ENCODE measurements around the gene EXOC6B. TPM values are rescaled to one million over a fixed set of nuclear protein-coding genes. Genes with fewer than 3 reads are reported as not detected.
A peak's percentile ranks its signal among the peaks of the same experiment; 100 is the strongest.

Gene EXOC6B
- polyA plus RNA-seq, 1 donor, result 11.5 TPM

DNA sequence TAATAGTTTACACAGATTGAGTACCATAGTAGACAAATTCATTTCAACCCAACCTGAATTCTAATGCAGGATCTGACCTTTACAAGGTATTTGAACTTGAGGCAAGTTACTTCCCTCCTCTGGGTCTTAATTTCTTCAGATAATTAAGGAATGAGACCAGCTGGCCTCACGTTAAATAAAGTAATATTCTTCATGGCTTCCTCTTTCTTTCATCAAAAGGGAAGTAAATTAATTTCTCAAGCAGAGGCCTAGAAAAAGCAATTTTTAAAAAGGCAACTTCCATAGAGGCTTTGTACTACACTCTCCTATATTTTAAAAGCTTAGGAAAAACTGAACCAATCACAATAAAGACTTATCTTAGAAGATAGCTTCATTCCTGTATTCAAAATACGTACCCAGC is 109.2 kb downstream of the EXOC6B start:
- Histone ChIP-seq H3K27me3 (ENCODE audit: control insufficient read depth, insufficient read depth, low read length) (no peaks in the 10 kb centered on the region), H3K9me3 (ENCODE audit: control insufficient read depth, low read depth, low read length) (no peaks in the 10 kb centered on the region), H3K4me3 (ENCODE audit: low read length) (no peak overlapping the region), H3K27ac (ENCODE audit: low read length) (no peak overlapping the region), H3K4me1 (ENCODE audit: control insufficient read depth, insufficient read depth, low read length) (no peaks in the 10 kb centered on the region), H3K36me3 (ENCODE audit: control insufficient read depth, insufficient read depth, low read length) (no peaks in the 10 kb centered on the region)
- WGBS (ENCODE audit: insufficient coverage, low lambda C conversion rate), result no CpG with 5 or more reads among the region's 2 CpGs
- DNase-seq, result no peak

DNA sequence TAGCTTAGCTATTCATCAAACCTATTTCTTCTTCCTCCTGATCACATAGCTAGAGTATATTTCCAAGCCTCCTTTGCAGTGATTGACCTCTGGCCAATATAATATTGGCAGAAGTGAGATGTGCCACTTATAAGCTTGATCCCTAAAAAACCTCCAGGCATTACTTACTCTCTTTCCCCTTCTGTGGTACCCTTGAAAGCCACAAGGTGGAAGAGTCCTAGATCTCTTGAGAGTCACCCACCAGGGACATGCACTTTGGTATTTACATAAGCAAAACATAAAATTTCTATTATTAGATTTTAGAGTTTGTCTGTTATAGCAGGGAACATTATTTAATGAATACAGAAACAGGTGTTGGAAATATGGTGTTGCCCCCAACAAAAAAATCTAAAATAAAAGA is 112.0 kb downstream of the EXOC6B start:
- no peak overlapping the region for H3K4me3 ChIP-seq (ENCODE audit: low read length)
- no peak for DNase-seq
- no peaks in the 10 kb centered on the region for H3K4me1 ChIP-seq (ENCODE audit: control insufficient read depth, insufficient read depth, low read length)
- H3K9me3 ChIP-seq (ENCODE audit: control insufficient read depth, low read depth, low read length), result no peaks in the 10 kb centered on the region
- no peak overlapping the region for H3K27ac ChIP-seq (ENCODE audit: low read length)
- H3K36me3 ChIP-seq (ENCODE audit: control insufficient read depth, insufficient read depth, low read length), result no peaks in the 10 kb centered on the region
- no peaks in the 10 kb centered on the region for H3K27me3 ChIP-seq (ENCODE audit: control insufficient read depth, insufficient read depth, low read length)

DNA sequence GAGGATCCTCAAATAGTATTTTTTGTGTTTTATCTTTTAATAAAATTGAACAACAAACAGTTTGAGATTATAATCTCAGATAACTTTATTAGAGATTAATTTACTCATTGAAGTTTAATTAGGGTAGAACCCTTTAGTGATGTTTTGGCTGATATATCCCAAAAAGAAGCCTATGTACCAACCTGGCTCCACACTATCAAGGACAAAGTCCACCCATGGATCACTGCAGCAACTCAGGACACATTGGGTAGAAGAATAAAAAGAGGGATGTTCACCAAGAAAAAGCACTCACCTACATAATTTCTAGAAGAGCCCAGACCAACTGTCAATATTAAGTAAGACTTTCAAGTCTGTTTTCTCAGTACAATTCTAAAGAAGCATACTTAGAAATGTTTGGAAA is 112.9 kb downstream of the EXOC6B start:
- Histone ChIP-seq H3K36me3 (ENCODE audit: control insufficient read depth, insufficient read depth, low read length) (no peaks in the 10 kb centered on the region), H3K4me3 (ENCODE audit: low read length) (no peak overlapping the region), H3K27ac (ENCODE audit: low read length) (no peak overlapping the region), H3K4me1 (ENCODE audit: control insufficient read depth, insufficient read depth, low read length) (no peaks in the 10 kb centered on the region), H3K27me3 (ENCODE audit: control insufficient read depth, insufficient read depth, low read length) (no peaks in the 10 kb centered on the region), H3K9me3 (ENCODE audit: control insufficient read depth, low read depth, low read length) (no peaks in the 10 kb centered on the region)
- no peak for DNase-seq

DNA sequence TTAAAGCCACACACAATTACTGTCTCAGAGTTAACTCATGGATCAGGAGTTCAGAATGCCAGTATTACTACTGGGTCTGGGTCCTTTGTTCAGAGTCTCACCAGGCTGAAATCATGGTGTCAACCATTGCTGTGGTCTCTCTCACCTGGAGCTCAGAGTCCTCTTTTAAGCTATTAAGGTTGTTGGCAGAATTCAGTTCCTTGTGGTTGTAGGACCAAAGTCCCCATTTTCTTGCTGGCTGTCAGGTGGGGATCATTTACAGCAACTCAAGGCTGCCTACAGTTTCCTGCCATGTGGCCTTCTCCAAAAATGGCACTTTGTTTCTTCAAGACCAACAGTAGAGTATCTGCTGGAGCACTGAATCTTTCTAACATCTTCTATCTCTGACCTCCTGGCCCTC is 113.5 kb downstream of the EXOC6B start:
- Histone ChIP-seq H3K27ac (ENCODE audit: low read length) (no peak overlapping the region), H3K36me3 (ENCODE audit: control insufficient read depth, insufficient read depth, low read length) (no peaks in the 10 kb centered on the region), H3K4me3 (ENCODE audit: low read length) (no peak overlapping the region), H3K27me3 (ENCODE audit: control insufficient read depth, insufficient read depth, low read length) (no peaks in the 10 kb centered on the region), H3K9me3 (ENCODE audit: control insufficient read depth, low read depth, low read length) (no peaks in the 10 kb centered on the region), H3K4me1 (ENCODE audit: control insufficient read depth, insufficient read depth, low read length) (no peaks in the 10 kb centered on the region)
- DNase-seq, result peak; percentile 35 to 63

DNA sequence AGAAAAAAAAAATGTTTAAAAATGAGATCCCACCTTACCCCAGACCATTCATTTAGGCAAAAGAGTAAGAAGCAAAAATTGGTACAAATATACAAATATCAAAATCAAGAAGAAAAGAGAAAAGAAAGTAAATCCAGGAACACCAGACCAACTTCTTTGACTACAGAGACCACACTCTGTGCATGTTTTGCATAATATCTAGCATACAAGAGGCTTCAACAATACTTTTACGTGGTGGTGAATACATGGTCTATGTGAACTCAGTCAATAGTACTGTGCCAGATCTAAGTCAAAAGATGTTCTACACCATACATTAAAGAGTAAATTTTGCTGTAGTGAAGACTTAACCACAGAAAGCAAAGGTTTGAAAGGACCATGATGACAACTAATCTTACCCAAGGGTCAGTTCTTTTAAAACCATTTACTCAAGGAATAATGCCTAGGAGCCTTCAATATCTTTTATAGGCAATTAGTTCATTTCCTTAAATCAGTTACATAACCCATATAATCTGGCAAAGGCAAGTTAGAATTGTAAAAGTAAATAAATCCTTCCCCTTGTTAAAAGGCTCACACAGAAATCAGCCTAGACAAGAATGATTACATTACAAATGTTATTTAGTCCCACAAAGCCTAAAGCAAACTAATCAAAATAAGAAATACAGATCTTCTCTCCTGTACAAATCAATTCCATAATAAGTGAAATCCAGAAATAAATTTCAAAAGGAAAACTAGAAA is 115.2 kb downstream of the EXOC6B start:
- Histone ChIP-seq H3K4me3 (ENCODE audit: low read length) (no peak overlapping the region), H3K27ac (ENCODE audit: low read length) (no peak overlapping the region), H3K27me3 (ENCODE audit: control insufficient read depth, insufficient read depth, low read length) (no peaks in the 10 kb centered on the region), H3K36me3 (ENCODE audit: control insufficient read depth, insufficient read depth, low read length) (no peaks in the 10 kb centered on the region), H3K9me3 (ENCODE audit: control insufficient read depth, low read depth, low read length) (no peaks in the 10 kb centered on the region), H3K4me1 (ENCODE audit: control insufficient read depth, insufficient read depth, low read length) (no peaks in the 10 kb centered on the region)
- WGBS (ENCODE audit: insufficient coverage, low lambda C conversion rate), result 80% methylated on average over 1 of the region's 1 CpG
- DNase-seq, result no peak

DNA sequence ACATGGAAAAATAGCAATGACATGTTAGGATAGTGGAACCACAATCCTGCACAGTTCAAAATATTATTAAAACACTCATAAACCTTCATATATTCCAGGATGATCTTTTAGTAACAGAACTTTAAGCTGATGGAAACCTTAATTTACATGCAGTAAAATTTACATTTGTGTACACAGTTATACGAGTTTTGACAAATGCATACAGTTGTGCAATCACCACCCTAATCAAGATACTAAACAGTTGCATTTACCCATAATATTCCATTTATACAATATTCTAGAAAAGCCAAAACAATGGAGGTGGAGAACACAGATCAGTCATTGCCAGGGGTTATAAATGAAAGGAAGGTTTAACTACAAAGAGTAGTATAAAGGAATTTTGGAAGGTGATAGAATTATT is 117.6 kb downstream of the EXOC6B start:
- no peak overlapping the region for H3K4me3 ChIP-seq (ENCODE audit: low read length)
- no peak overlapping the region for H3K27ac ChIP-seq (ENCODE audit: low read length)
- 86% methylated on average over 1 of the region's 1 CpG for WGBS (ENCODE audit: insufficient coverage, low lambda C conversion rate)
- no peaks in the 10 kb centered on the region for H3K9me3 ChIP-seq (ENCODE audit: control insufficient read depth, low read depth, low read length)
- H3K4me1 ChIP-seq (ENCODE audit: control insufficient read depth, insufficient read depth, low read length), result no peaks in the 10 kb centered on the region
- DNase-seq, result no peak
- no peaks in the 10 kb centered on the region for H3K36me3 ChIP-seq (ENCODE audit: control insufficient read depth, insufficient read depth, low read length)
- H3K27me3 ChIP-seq (ENCODE audit: control insufficient read depth, insufficient read depth, low read length), result no peaks in the 10 kb centered on the region

DNA sequence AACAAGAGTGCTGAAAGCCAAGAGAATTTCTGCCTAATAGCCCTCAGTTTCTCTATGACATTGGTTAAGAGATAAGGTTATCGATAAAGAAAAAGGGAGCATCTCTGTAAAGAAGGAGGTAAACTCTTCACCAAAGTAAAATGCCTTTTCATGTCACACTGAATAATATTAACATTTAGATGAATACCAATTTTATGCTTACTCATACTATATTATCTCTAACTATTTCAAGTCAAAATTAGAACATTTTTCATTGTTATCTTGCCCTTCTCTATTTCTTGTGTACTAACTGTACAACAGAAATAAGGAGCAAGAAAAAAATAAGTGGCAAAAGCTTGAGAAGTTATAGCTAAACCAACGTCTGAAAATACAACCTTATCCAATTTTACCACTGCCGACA is 127.5 kb downstream of the EXOC6B start:
- H3K36me3 ChIP-seq (ENCODE audit: control insufficient read depth, insufficient read depth, low read length), result no peaks in the 10 kb centered on the region
- no peaks in the 10 kb centered on the region for H3K27me3 ChIP-seq (ENCODE audit: control insufficient read depth, insufficient read depth, low read length)
- 86% methylated on average over 2 of the region's 3 CpGs for WGBS (ENCODE audit: insufficient coverage, low lambda C conversion rate)
- peaks cover 9% of the 10 kb centered on the region for H3K4me1 ChIP-seq (ENCODE audit: control insufficient read depth, insufficient read depth, low read length)
- no peaks in the 10 kb centered on the region for H3K9me3 ChIP-seq (ENCODE audit: control insufficient read depth, low read depth, low read length)
- no peak overlapping the region for H3K4me3 ChIP-seq (ENCODE audit: low read length)
- no peak overlapping the region for H3K27ac ChIP-seq (ENCODE audit: low read length)
- no peak for DNase-seq

DNA sequence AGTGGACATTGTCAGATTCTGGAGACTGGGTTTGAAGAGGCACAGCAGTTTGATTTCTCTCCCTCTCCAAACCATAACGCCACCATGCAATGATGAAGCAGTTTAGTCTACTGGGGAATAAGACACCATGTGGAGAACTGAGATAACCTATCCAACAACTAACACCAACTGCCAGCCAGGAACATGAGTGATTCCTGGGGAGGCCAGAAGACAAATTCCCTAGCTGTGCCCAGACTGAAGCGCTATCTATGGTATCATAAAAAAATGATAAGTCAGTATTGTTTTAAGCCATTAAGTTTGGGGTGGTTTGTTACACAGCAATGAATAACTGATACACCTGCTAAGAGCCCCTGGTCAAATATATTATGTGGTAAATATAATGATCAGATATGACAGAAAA is 129.3 kb downstream of the EXOC6B start:
- H3K36me3 ChIP-seq (ENCODE audit: control insufficient read depth, insufficient read depth, low read length), result no peaks in the 10 kb centered on the region
- no peak overlapping the region for H3K27ac ChIP-seq (ENCODE audit: low read length)
- H3K9me3 ChIP-seq (ENCODE audit: control insufficient read depth, low read depth, low read length), result no peaks in the 10 kb centered on the region
- H3K27me3 ChIP-seq (ENCODE audit: control insufficient read depth, insufficient read depth, low read length), result no peaks in the 10 kb centered on the region
- H3K4me1 ChIP-seq (ENCODE audit: control insufficient read depth, insufficient read depth, low read length), result peaks cover 9% of the 10 kb centered on the region
- no peak overlapping the region for H3K4me3 ChIP-seq (ENCODE audit: low read length)
- WGBS (ENCODE audit: insufficient coverage, low lambda C conversion rate), result no CpG with 5 or more reads among the region's 2 CpGs
- DNase-seq, result no peak

DNA sequence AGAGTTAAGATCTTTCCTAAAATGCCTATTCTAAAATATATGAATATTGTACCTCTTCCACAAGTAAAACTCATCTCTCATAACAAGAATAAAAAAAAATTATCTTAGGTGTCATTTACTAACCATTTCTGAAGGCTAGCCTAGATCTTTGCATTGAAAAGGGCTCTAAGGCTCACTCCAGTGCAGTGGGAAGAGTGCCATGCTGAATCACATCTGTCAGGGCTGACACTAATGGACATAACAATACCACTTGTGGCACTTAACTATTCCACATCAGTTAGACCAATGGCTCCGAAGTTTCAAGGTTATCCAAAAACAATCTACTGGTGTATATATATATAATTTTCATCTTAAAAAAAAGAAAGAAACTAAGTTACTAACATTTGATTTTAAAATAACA is 130.2 kb downstream of the EXOC6B start:
- H3K27ac ChIP-seq (ENCODE audit: low read length), result no peak overlapping the region
- H3K4me3 ChIP-seq (ENCODE audit: low read length), result no peak overlapping the region
- no peaks in the 10 kb centered on the region for H3K27me3 ChIP-seq (ENCODE audit: control insufficient read depth, insufficient read depth, low read length)
- no peaks in the 10 kb centered on the region for H3K9me3 ChIP-seq (ENCODE audit: control insufficient read depth, low read depth, low read length)
- no peaks in the 10 kb centered on the region for H3K36me3 ChIP-seq (ENCODE audit: control insufficient read depth, insufficient read depth, low read length)
- no peak for DNase-seq
- peaks cover 9% of the 10 kb centered on the region for H3K4me1 ChIP-seq (ENCODE audit: control insufficient read depth, insufficient read depth, low read length)
- WGBS (ENCODE audit: insufficient coverage, low lambda C conversion rate), result no CpG with 5 or more reads among the region's 1 CpG

DNA sequence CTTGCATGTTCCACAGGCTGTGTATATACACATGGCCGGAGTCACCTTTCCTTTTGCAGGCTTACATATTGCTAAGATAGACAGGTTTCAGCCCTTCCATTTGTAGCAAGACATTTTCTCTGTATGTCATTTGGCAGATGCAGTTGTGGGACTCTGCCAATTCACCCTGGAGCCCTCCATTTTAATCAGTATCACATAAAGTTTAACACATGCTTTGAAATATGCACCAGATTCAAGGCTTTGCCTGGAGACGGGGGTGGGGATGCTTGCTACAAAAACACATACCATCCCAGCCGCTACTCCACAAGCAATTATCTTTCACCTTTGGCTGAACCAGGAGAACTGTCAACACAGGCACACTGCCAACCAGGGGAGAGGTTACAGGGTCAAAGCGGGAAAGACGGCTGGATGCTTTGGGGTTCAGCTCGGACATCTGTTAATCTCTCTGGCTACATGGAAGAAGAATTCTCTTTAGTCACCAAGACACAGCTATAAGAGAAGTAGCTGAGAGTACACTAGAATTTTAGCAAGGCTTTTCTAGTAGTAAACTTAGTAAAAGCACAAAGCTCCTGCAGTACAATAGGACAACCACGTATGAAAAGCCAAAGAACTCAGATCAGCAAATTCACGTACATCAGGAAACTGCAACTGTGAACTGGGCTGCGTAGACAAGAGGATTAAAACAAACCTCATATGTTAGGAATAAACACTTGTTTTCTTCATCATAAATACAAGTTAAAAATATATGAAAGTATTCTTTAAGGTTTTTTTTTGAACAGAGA is 130.9 kb downstream of the EXOC6B start:
- Histone ChIP-seq H3K9me3 (ENCODE audit: control insufficient read depth, low read depth, low read length) (no peaks in the 10 kb centered on the region), H3K4me3 (ENCODE audit: low read length) (no peak overlapping the region), H3K4me1 (ENCODE audit: control insufficient read depth, insufficient read depth, low read length) (peaks cover 9% of the 10 kb centered on the region), H3K27me3 (ENCODE audit: control insufficient read depth, insufficient read depth, low read length) (no peaks in the 10 kb centered on the region), H3K27ac (ENCODE audit: low read length) (no peak overlapping the region), H3K36me3 (ENCODE audit: control insufficient read depth, insufficient read depth, low read length) (no peaks in the 10 kb centered on the region)
- peak; percentile 56 to 77 for DNase-seq
- no CpG with 5 or more reads among the region's 9 CpGs for WGBS (ENCODE audit: insufficient coverage, low lambda C conversion rate)

Data from large intestine (tissue), 3 donors.